Measurements from ENCODE around the gene HHIPL1.

DNA sequence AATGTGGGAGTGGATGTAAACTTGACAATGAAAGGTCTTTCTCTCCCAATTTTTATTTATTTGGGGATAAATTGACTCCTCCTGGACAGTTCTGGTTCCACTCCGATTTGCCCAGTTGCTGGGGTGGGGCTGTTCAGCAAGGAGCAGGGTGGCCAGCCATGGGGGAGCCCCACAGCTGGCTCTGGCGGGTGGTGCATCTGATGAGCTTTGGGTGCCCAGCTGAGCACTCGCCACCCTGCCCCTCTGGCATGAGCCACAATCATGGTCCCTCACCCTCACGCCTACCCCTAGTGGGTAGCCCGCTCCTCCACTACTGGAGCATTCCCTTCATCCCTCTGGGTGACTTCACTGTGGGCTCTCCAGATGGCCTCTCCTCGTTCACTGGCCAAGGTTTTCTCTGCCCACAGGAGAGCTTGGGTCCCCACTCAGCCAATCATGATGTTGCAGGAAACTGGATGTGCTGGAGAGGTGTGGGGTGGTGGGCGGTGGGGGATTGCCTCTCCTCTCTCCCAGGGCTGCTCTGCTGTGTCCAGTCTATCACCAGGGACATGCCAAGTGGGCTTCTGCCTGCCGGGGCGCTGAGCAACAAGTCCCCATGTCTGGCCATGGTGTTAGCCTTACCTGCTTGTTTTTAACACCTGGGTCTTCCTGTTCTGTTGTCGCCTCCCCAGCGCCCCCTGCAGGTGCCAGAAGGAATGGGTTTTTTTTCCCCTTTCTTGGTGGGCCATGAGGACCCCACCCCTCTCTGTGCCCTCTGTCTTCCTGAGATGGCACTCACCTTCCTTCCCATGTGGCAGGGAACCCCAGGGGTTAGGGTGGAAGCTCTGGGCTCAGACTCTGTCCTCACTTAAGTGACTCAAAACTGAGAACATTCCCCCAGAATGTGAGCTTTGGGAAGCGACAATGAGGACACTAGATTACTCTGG is 42.6 kb downstream of the HHIPL1 start:
- TF ChIP-seq, protein P1, sequence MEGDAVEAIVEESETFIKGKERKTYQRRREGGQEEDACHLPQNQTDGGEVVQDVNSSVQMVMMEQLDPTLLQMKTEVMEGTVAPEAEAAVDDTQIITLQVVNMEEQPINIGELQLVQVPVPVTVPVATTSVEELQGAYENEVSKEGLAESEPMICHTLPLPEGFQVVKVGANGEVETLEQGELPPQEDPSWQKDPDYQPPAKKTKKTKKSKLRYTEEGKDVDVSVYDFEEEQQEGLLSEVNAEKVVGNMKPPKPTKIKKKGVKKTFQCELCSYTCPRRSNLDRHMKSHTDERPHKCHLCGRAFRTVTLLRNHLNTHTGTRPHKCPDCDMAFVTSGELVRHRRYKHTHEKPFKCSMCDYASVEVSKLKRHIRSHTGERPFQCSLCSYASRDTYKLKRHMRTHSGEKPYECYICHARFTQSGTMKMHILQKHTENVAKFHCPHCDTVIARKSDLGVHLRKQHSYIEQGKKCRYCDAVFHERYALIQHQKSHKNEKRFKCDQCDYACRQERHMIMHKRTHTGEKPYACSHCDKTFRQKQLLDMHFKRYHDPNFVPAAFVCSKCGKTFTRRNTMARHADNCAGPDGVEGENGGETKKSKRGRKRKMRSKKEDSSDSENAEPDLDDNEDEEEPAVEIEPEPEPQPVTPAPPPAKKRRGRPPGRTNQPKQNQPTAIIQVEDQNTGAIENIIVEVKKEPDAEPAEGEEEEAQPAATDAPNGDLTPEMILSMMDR (IDR thresholded peaks at IDR 0.05): peak; percentile 90
- TF ChIP-seq EZH2phosphoT487 (IDR thresholded peaks at IDR 0.05): no peak
